ENCODE results near the gene POLR2L. TPM values are rescaled to one million over a fixed set of nuclear protein-coding genes. Genes with fewer than 3 reads are reported as not detected.

Gene POLR2L
- total and polyA plus RNA-seq, 2 of the 13 experiments (the other 11 are each of a cell fraction or from before 2014, with no cell fraction given) = 104 to 114 TPM

DNA sequence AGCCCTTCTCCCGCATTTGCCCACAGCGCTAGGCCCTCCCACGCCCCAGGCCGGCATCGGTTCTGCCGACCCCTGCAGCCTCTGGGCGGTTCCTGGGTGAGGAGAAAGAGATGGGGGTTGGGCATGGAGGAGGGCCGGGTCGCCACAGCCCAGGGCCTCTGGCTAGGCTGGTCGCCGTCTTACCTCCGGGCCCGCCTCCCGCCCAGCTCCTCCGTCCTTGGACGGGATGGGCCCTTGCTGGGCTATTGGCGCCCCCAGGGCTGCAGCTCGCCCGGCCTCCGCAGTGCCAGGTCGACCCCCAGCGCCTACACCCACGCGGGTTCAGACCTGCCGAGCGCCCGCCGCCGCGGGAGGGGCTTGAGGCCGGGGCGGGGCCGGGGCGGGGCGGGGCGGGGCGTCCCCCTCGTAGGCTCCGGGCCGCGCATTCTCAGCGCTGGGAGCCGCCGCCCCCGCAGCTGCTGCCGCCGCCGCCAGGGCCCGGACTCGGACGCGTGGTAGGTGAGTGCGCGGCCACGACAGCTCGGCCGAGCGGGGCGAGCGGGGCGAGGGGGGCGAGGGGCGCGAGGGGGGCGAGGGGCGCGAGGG is 9.7 kb downstream of the POLR2L start, which contains the start of gene CD151 (continued):
- TF ChIP-seq ZC3H4 (CRISPR knock-in tag; IDR thresholded peaks at IDR 0.05; ENCODE audit: borderline replicate concordance) = no peak
- peak; percentile 61; the same call in 1 of the 2 replicates for TF ChIP-seq SRY (CRISPR knock-in tag; IDR thresholded peaks at IDR 0.05)
- no peak for TF ChIP-seq PLRG1 (conservative IDR thresholded peaks at IDR 0.05)
- 0 out of 2 replicates have a peak, but pooled peaks have one; percentile 18 for TF ChIP-seq RAD21 (CRISPR knock-in tag; IDR thresholded peaks at IDR 0.05)
- no peak for TF ChIP-seq FOSL1 (CRISPR knock-in tag; IDR thresholded peaks at IDR 0.05; ENCODE audit: borderline replicate concordance)
- TF ChIP-seq SP1 (IDR thresholded peaks at IDR 0.05) = no peak
- TF ChIP-seq SP1 (CRISPR knock-in tag; IDR thresholded peaks at IDR 0.05) = 0 out of 2 replicates have a peak, but pooled peaks have one; percentile 32
- no peak for TF ChIP-seq SCMH1 (CRISPR knock-in tag; IDR thresholded peaks at IDR 0.05; ENCODE audit: borderline replicate concordance)
- TF ChIP-seq ZNF20 (CRISPR knock-in tag; IDR thresholded peaks at IDR 0.05) = no peak
- TF ChIP-seq ZNF292 (CRISPR knock-in tag; IDR thresholded peaks at IDR 0.05; ENCODE audit: borderline replicate concordance, low read depth) = no peak
- TF ChIP-seq BCL3 (CRISPR knock-in tag; IDR thresholded peaks at IDR 0.05) = no peak
- no peak for TF ChIP-seq USF2 (IDR thresholded peaks at IDR 0.05; ENCODE audit: low read depth, low read length)
- no peak for TF ChIP-seq USF2 (CRISPR knock-in tag; IDR thresholded peaks at IDR 0.05; ENCODE audit: borderline replicate concordance)
- TF ChIP-seq, protein P1, sequence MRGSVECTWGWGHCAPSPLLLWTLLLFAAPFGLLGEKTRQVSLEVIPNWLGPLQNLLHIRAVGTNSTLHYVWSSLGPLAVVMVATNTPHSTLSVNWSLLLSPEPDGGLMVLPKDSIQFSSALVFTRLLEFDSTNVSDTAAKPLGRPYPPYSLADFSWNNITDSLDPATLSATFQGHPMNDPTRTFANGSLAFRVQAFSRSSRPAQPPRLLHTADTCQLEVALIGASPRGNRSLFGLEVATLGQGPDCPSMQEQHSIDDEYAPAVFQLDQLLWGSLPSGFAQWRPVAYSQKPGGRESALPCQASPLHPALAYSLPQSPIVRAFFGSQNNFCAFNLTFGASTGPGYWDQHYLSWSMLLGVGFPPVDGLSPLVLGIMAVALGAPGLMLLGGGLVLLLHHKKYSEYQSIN (CRISPR knock-in tag; IDR thresholded peaks at IDR 0.05; ENCODE audit: borderline replicate concordance) = no peak
- no peak for TF ChIP-seq ZNF776 (CRISPR knock-in tag; IDR thresholded peaks at IDR 0.05)
- TF ChIP-seq AGO2 (optimal IDR thresholded peaks at IDR 0.05; ENCODE audit: low read depth, low read length) = peak; percentile 6
- no peak for TF ChIP-seq MIXL1 (CRISPR knock-in tag; IDR thresholded peaks at IDR 0.05)
- TF ChIP-seq ZSCAN22 (CRISPR knock-in tag; IDR thresholded peaks at IDR 0.05) = no peak
- TF ChIP-seq, protein P2, sequence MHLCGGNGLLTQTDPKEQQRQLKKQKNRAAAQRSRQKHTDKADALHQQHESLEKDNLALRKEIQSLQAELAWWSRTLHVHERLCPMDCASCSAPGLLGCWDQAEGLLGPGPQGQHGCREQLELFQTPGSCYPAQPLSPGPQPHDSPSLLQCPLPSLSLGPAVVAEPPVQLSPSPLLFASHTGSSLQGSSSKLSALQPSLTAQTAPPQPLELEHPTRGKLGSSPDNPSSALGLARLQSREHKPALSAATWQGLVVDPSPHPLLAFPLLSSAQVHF (CRISPR knock-in tag; IDR thresholded peaks at IDR 0.05) = no peak
- TF ChIP-seq ZNF367 (CRISPR knock-in tag; IDR thresholded peaks at IDR 0.05; ENCODE audit: borderline replicate concordance) = no peak
- no peak for TF ChIP-seq ETV5 (CRISPR knock-in tag; IDR thresholded peaks at IDR 0.05; ENCODE audit: borderline replicate concordance)
- no peak for TF ChIP-seq CEBPZ (IDR thresholded peaks at IDR 0.05; ENCODE audit: low read length)
- no peak for TF ChIP-seq TBL1XR1 (IDR thresholded peaks at IDR 0.05; ENCODE audit: borderline replicate concordance, low read length, partially characterized antibody)
